SJCRH30 (cell line): ENCODE data around the gene DAZAP1. TPM values are rescaled to one million over a fixed set of nuclear protein-coding genes. Genes with fewer than 3 reads are reported as not detected.

Experiments used
- DNase-seq, 2 experiments: peaks; one replicate each; pipeline ENCODE4 v3.0.0-alpha.2; 2015 to 2020
- H3K27ac ChIP-seq: fragments of 250-450 bp; sonication (Bioruptor Pico); 2 replicates; pipeline ENCODE4 v1.5.1; 2020; ENCODE audit warnings: mild to moderate bottlenecking, moderate library complexity
- H3K27me3 ChIP-seq: fragments of 250-450 bp; sonication (Bioruptor Pico); 2 replicates; pipeline ENCODE4 v1.5.1; 2020; ENCODE audit warnings: mild to moderate bottlenecking, moderate library complexity
- H3K36me3 ChIP-seq: fragments of 250-450 bp; sonication (Bioruptor Pico); 2 replicates; pipeline ENCODE4 v1.5.1; 2020; ENCODE audit warnings: mild to moderate bottlenecking, moderate library complexity
- H3K4me1 ChIP-seq: fragments of 250-450 bp; sonication (Bioruptor Pico); 2 replicates; pipeline ENCODE4 v1.5.1; 2020; ENCODE audit warnings: mild to moderate bottlenecking, moderate library complexity
- H3K4me3 ChIP-seq: fragments of 250-450 bp; sonication (Bioruptor Pico); 2 replicates; pipeline ENCODE4 v1.5.1; 2020; ENCODE audit warnings: mild to moderate bottlenecking, moderate library complexity
- H3K9me3 ChIP-seq: fragments of 250-450 bp; sonication (Bioruptor Pico); replicated peaks from 2 replicates; pipeline ENCODE4 v1.5.1; 2020; ENCODE audit warnings: mild to moderate bottlenecking, moderate library complexity
- total RNA-seq: library from RNA; depleted of rRNA; stranded (reverse); fragments of >200 nt; shearing (Covaris generic); gene quantifications from 2 replicates; pipeline ENCODE4 v1.2.3, GENCODE V29; 2014

The DAZAP1 gene
- total RNA-seq, 1 experiment from 2014 or later, result 138 TPM

GRCh38 chr19:1441677-1442438, 34.5 kb downstream of the DAZAP1 start:
- H3K36me3 ChIP-seq, result peaks cover 44% of the 10 kb centered on the region
- no peaks in the 10 kb centered on the region for H3K27me3 ChIP-seq
- no peak for DNase-seq
- no peaks in the 10 kb centered on the region for H3K9me3 ChIP-seq
- H3K27ac ChIP-seq, result no peak overlapping the region
- H3K4me3 ChIP-seq, result no peak overlapping the region
- H3K4me1 ChIP-seq, result peaks cover 3% of the 10 kb centered on the region; the same call in 1 of the 2 replicates

GRCh38 chr19:1445185-1445931, 38.0 kb downstream of the DAZAP1 start:
- Histone ChIP-seq H3K36me3 (peaks cover 30% of the 10 kb centered on the region), H3K9me3 (no peaks in the 10 kb centered on the region), H3K4me3 (no peak overlapping the region), H3K27me3 (peaks cover 1% of the 10 kb centered on the region; the same call in 1 of the 2 replicates), H3K4me1 (no peaks in the 10 kb centered on the region), H3K27ac (no peak overlapping the region)
- DNase-seq, result peak in 1 of 2 experiments; percentile 53

GRCh38 chr19:1445932-1446712, 38.7 kb downstream of the DAZAP1 start:
- no peak for DNase-seq
- Histone ChIP-seq H3K27ac (no peak overlapping the region), H3K27me3 (peaks cover 9% of the 10 kb centered on the region; the same call in 1 of the 2 replicates), H3K36me3 (peaks cover 22% of the 10 kb centered on the region), H3K4me1 (no peaks in the 10 kb centered on the region), H3K4me3 (no peak overlapping the region), H3K9me3 (no peaks in the 10 kb centered on the region)

- Histone ChIP-seq H3K36me3 (peaks cover 16% of the 10 kb centered on the region), H3K27me3 (peaks cover 15% of the 10 kb centered on the region), H3K4me3 (no peak overlapping the region), H3K9me3 (no peaks in the 10 kb centered on the region), H3K27ac (no peak overlapping the region), H3K4me1 (no peaks in the 10 kb centered on the region)
- no peak for DNase-seq
Measured at GRCh38 chr19:1446713-1447481, 39.5 kb downstream of the DAZAP1 start.

GRCh38 chr19:1447504-1447903, 40.1 kb downstream of the DAZAP1 start:
- DNase-seq, result no peak
- Histone ChIP-seq H3K36me3 (peaks cover 10% of the 10 kb centered on the region), H3K27ac (no peak overlapping the region), H3K9me3 (no peaks in the 10 kb centered on the region), H3K4me3 (no peak overlapping the region), H3K27me3 (peaks cover 17% of the 10 kb centered on the region), H3K4me1 (peaks cover 5% of the 10 kb centered on the region; the same call in 1 of the 2 replicates)

- Histone ChIP-seq H3K27ac (no peak overlapping the region), H3K36me3 (peaks cover 5% of the 10 kb centered on the region), H3K4me3 (no peak overlapping the region), H3K4me1 (peaks cover 9% of the 10 kb centered on the region; the same call in 1 of the 2 replicates), H3K27me3 (peaks cover 17% of the 10 kb centered on the region), H3K9me3 (no peaks in the 10 kb centered on the region)
- DNase-seq, result no peak
Measured at GRCh38 chr19:1447944-1448343, 40.6 kb downstream of the DAZAP1 start.

- peak; percentile 74 to 75 for DNase-seq
- Histone ChIP-seq H3K27ac (no peak within 1 kb of the TSS), H3K27me3 (peaks cover 17% of the 10 kb centered on the region), H3K4me1 (peaks cover 17% of the 10 kb centered on the region; the same call in 1 of the 2 replicates), H3K4me3 (peak within 1 kb of the TSS; percentile 36), H3K36me3 (no peaks in the 10 kb centered on the region), H3K9me3 (no peaks in the 10 kb centered on the region)
Measured at GRCh38 chr19:1449467-1450442, 42.4 kb downstream of the DAZAP1 start, which contains the start of gene APC2. TSS of gene APC2 (plus strand) at chr19:1450121. CDS start at chr19:1453002, 2,881 bp downstream.

GRCh38 chr19:1450735-1451731, 43.6 kb downstream of the DAZAP1 start:
- H3K4me3 ChIP-seq, result no peak overlapping the region
- H3K27ac ChIP-seq, result no peak overlapping the region
- H3K36me3 ChIP-seq, result no peaks in the 10 kb centered on the region
- peaks cover 17% of the 10 kb centered on the region; the same call in 1 of the 2 replicates for H3K4me1 ChIP-seq
- H3K27me3 ChIP-seq, result peaks cover 17% of the 10 kb centered on the region
- no peak for DNase-seq
- H3K9me3 ChIP-seq, result no peaks in the 10 kb centered on the region

- H3K4me3 ChIP-seq, result no peak overlapping the region; the same call in 1 of the 2 replicates
- H3K36me3 ChIP-seq, result no peaks in the 10 kb centered on the region
- H3K27ac ChIP-seq, result no peak overlapping the region
- H3K27me3 ChIP-seq, result peaks cover 17% of the 10 kb centered on the region
- H3K4me1 ChIP-seq, result peaks cover 17% of the 10 kb centered on the region; the same call in 1 of the 2 replicates
- no peaks in the 10 kb centered on the region for H3K9me3 ChIP-seq
- no peak for DNase-seq
Measured at GRCh38 chr19:1451916-1452801, 44.8 kb downstream of the DAZAP1 start.

- Histone ChIP-seq H3K27me3 (peaks cover 17% of the 10 kb centered on the region), H3K4me3 (peak overlapping the region; percentile 42), H3K4me1 (peaks cover 17% of the 10 kb centered on the region; the same call in 1 of the 2 replicates)
Measured at GRCh38 chr19:1452802-1453524, 45.6 kb downstream of the DAZAP1 start.

More at GRCh38 chr19:1452802-1453524, 45.6 kb downstream of the DAZAP1 start:
- Histone ChIP-seq H3K27ac (no peak overlapping the region; the same call in 1 of the 2 replicates), H3K36me3 (no peaks in the 10 kb centered on the region), H3K9me3 (no peaks in the 10 kb centered on the region)
- peak; percentile 57 for DNase-seq
